ENCODE data around the gene PKIG. TPM values are rescaled to one million over a fixed set of nuclear protein-coding genes. Genes with fewer than 3 reads are reported as not detected.

The PKIG gene
- total RNA-seq, 1 experiment from 2014 or later = 41.9 TPM

DNA sequence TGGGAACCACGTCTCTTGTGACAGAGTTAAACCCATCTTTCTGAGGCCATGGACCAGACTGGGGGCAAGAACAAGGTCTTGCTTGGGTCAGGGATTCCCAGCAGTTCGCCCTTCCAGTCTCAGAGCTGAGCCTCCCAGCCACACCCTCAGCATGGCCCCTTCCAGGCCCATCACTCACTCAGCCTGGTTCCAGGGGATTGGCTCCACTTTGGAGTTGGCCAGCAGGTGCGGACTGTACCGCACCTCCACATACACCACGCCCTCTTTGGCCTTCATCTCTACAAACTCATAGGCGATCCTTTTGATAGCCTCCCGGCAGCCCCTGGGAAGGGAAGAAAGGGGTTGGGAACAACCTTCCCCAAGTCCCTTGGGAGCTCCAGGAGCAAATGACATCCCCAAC, 43.9 kb downstream of the PKIG start:
- no peak overlapping the region for H3K4me2 ChIP-seq
- H3K4me1 ChIP-seq (replicated peaks; ENCODE audit: insufficient read depth) = no peaks in the 10 kb centered on the region
- H3K27ac ChIP-seq = no peak overlapping the region
- no peaks in the 10 kb centered on the region for H3K79me2 ChIP-seq (ENCODE audit: low read depth)
- no peaks in the 10 kb centered on the region for H4K20me1 ChIP-seq (ENCODE audit: insufficient read depth)
- ChIA-PET POLR2A (ENCODE audit: unreplicated experiment) (no interaction called here), CTCF (no interaction called here)
- no peak for DNase-seq
- no TSS peak for BruUV-seq (replicated peaks)
- no peaks in the 10 kb centered on the region for H3K9me3 ChIP-seq (ENCODE audit: insufficient read depth, low read depth)
- no peaks in the 10 kb centered on the region for H3K27me3 ChIP-seq (ENCODE audit: insufficient read depth, low read depth)
- intact Hi-C loops (cut with micrococcal nuclease; ENCODE audit: unreplicated experiment) = no loop called here
- no peaks in the 10 kb centered on the region for H3K36me3 ChIP-seq (ENCODE audit: low read depth)
- no peak overlapping the region for H2AFZ ChIP-seq
- no peaks in the 10 kb centered on the region for H3K9me2 ChIP-seq (ENCODE audit: insufficient read depth)
- H3F3A ChIP-seq (ENCODE audit: insufficient read depth, low read depth) = no peaks in the 10 kb centered on the region
- H3K4me3 ChIP-seq = no peak overlapping the region
- TF ChIP-seq EZH2 (IDR thresholded peaks at IDR 0.05; ENCODE audit: low read depth) = no peak
- TF ChIP-seq, protein P1, sequence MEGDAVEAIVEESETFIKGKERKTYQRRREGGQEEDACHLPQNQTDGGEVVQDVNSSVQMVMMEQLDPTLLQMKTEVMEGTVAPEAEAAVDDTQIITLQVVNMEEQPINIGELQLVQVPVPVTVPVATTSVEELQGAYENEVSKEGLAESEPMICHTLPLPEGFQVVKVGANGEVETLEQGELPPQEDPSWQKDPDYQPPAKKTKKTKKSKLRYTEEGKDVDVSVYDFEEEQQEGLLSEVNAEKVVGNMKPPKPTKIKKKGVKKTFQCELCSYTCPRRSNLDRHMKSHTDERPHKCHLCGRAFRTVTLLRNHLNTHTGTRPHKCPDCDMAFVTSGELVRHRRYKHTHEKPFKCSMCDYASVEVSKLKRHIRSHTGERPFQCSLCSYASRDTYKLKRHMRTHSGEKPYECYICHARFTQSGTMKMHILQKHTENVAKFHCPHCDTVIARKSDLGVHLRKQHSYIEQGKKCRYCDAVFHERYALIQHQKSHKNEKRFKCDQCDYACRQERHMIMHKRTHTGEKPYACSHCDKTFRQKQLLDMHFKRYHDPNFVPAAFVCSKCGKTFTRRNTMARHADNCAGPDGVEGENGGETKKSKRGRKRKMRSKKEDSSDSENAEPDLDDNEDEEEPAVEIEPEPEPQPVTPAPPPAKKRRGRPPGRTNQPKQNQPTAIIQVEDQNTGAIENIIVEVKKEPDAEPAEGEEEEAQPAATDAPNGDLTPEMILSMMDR (conservative IDR thresholded peaks at IDR 0.05) = no peak

DNA sequence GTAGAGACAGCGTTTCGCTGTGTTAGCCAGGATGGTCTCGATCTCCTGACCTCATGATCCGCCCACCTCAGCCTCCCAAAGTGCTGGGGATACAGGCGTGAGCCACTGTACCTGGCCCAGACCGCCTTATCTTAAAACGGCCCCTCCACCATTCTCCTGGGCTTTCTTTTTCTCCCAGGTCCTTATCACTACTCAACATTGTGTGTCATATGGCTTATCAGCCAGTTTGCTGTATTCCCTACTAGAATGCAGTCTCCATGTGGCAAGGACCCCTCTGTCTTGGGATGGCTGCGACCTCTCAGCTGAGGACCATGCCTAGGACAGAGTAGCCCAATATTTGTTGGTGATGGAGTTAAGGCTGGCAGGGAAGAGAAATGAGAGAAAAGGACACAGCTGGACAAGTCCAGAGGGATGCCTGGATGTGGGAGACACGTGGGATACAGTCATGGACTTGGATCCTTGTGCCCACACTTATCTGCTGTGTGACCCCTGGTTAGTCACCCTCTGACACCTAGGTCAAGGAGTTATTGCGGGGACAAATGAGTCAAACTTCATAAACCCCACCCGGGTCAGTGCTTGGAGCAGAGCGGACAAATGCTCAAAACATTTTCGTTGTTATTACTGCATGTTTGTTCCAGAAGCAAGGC, 45.1 kb downstream of the PKIG start:
- TF ChIP-seq, protein P1 (conservative IDR thresholded peaks at IDR 0.05) = no peak
- TF ChIP-seq EZH2 (IDR thresholded peaks at IDR 0.05; ENCODE audit: low read depth) = no peak
- no peaks in the 10 kb centered on the region for H3F3A ChIP-seq (ENCODE audit: insufficient read depth, low read depth)

DNA sequence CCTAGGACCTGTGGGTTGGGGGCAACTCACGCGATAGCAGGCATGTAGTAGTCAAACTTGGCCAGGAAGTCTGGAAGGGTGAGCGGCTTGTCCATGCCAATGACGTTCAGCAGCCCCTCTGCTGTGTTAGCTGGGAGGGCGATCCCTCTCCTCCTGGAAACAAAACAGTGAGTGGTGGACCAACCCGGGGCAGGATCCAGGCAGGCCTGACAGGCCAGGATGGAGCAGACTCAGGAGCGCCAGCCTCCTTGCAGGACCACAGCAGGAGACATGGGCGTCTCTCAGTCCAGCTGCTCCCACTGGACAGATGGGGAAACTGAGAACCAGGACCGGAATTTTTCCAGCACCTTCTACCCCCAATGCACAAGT, 46.6 kb downstream of the PKIG start:
- Histone ChIP-seq H3K36me3 (ENCODE audit: low read depth) (no peaks in the 10 kb centered on the region), H3F3A (ENCODE audit: insufficient read depth, low read depth) (no peaks in the 10 kb centered on the region), H3K27me3 (ENCODE audit: insufficient read depth, low read depth) (no peaks in the 10 kb centered on the region), H3K9me2 (ENCODE audit: insufficient read depth) (no peaks in the 10 kb centered on the region), H3K4me2 (no peak overlapping the region), H4K20me1 (ENCODE audit: insufficient read depth) (no peaks in the 10 kb centered on the region), H2AFZ (no peak overlapping the region), H3K79me2 (ENCODE audit: low read depth) (no peaks in the 10 kb centered on the region), H3K4me1 (replicated peaks; ENCODE audit: insufficient read depth) (no peaks in the 10 kb centered on the region), H3K9me3 (ENCODE audit: insufficient read depth, low read depth) (no peaks in the 10 kb centered on the region), H3K27ac (no peak overlapping the region), H3K4me3 (no peak overlapping the region)
- ChIA-PET CTCF (no interaction called here), POLR2A (ENCODE audit: unreplicated experiment) (no interaction called here)
- no TSS peak for BruUV-seq (replicated peaks)
- DNase-seq = no peak
- intact Hi-C loops (cut with micrococcal nuclease; ENCODE audit: unreplicated experiment) = no loop called here
- TF ChIP-seq, protein P1 (conservative IDR thresholded peaks at IDR 0.05) = no peak
- TF ChIP-seq EZH2 (IDR thresholded peaks at IDR 0.05; ENCODE audit: low read depth) = no peak

More for the DNA sequence above, 45.1 kb downstream of the PKIG start:
- H3K9me2 ChIP-seq (ENCODE audit: insufficient read depth) = no peaks in the 10 kb centered on the region
- no peak overlapping the region for H2AFZ ChIP-seq
- H3K4me3 ChIP-seq = no peak overlapping the region
- H3K36me3 ChIP-seq (ENCODE audit: low read depth) = no peaks in the 10 kb centered on the region
- no peak for DNase-seq
- ChIA-PET POLR2A (ENCODE audit: unreplicated experiment) (interaction anchor here (0.6 kb wide), 1 partner anchor 10 kb away, joined by 3 read pairs; no protein-coding TSS in a partner anchor), CTCF (interaction anchor here (0.7 kb wide), 1 partner anchor 20 kb away, joined by 9 read pairs; no protein-coding TSS in a partner anchor)
- no peaks in the 10 kb centered on the region for H3K27me3 ChIP-seq (ENCODE audit: insufficient read depth, low read depth)
- no peaks in the 10 kb centered on the region for H3K9me3 ChIP-seq (ENCODE audit: insufficient read depth, low read depth)
- BruUV-seq (replicated peaks) = no TSS peak
- no peak overlapping the region for H3K4me2 ChIP-seq
- no peaks in the 10 kb centered on the region for H3K4me1 ChIP-seq (replicated peaks; ENCODE audit: insufficient read depth)
- H4K20me1 ChIP-seq (ENCODE audit: insufficient read depth) = no peaks in the 10 kb centered on the region
- intact Hi-C loops (cut with micrococcal nuclease; ENCODE audit: unreplicated experiment) = no loop called here
- H3K27ac ChIP-seq = no peak overlapping the region
- H3K79me2 ChIP-seq (ENCODE audit: low read depth) = no peaks in the 10 kb centered on the region
